ENCODE data around the gene FRMD8.

DNA sequence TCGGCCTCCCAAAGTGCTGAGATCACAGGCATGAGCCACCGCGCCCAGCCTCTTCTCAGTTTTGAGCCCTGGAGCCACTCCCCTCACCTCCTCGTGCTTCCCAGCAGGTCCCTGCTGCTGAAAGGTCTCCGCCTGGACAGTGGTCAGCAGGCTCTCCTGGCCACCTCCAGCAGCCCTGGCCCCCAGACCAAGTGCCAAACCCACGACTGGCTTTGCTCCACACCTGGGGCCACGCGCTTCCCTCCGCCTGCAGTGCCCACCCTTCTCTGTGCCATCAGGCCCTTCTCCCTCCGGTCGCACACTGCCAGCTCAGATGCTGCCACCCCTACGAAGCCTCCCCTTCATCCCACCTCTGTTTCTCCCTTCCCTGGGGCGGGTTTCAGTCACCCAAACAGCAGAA lies 12.8 kb downstream of the FRMD8 start:
- TF ChIP-seq POLR2A (IDR thresholded peaks at IDR 0.05; ENCODE audit: low read length) = no peak
- TF ChIP-seq GATA1 (IDR thresholded peaks at IDR 0.05; ENCODE audit: low read depth, low read length) = no peak

All from erythroblast (primary cell).